GM18951 (cell line): ENCODE results near the gene CCDC191.

ENCODE experiments used
- POLR2A ChIP-seq: IDR thresholded peaks from 4 replicates; pipeline ENCODE4 v1.6.1; 2011; ENCODE audit warnings: mild to moderate bottlenecking; ENCODE audit not compliant: insufficient read length, insufficient read depth; ENCODE audit errors: extremely low read depth
- in situ Hi-C: fragments of 300-500 bp; cut with MboI; formaldehyde crosslinking; loops from one replicate; pipeline ENCODE4 v1.12.0; 2022; ENCODE audit warnings: low sequenced_read_pairs, mixed read lengths, inconsistent platforms; ENCODE audit not compliant: unreplicated experiment

CCDC191 gene

GRCh38 chr3:113977822-113978221 is 78.5 kb downstream of the CCDC191 start:
- in situ Hi-C loops = no loop called here
- TF ChIP-seq POLR2A = no peak

- TF ChIP-seq POLR2A = no peak
- in situ Hi-C loops = no loop called here
Observed at GRCh38 chr3:113968986-113969385, 87.3 kb downstream of the CCDC191 start.

- no peak for TF ChIP-seq POLR2A
- in situ Hi-C loops = no loop called here
Observed at GRCh38 chr3:113966172-113966571, 90.2 kb downstream of the CCDC191 start.

- in situ Hi-C loops = no loop called here
- TF ChIP-seq POLR2A = no peak
Observed at GRCh38 chr3:113963879-113964278, 92.4 kb downstream of the CCDC191 start.

GRCh38 chr3:113954091-113954685 is 102.1 kb downstream of the CCDC191 start:
- in situ Hi-C loops = no loop called here
- TF ChIP-seq POLR2A = no peak

- in situ Hi-C loops = no loop called here
- TF ChIP-seq POLR2A = no peak
Observed at GRCh38 chr3:113953677-113954076, 102.6 kb downstream of the CCDC191 start.

GRCh38 chr3:113952921-113953320 is 103.4 kb downstream of the CCDC191 start:
- no peak for TF ChIP-seq POLR2A
- in situ Hi-C loops = no loop called here

GRCh38 chr3:113948015-113948917 is 108.1 kb downstream of the CCDC191 start:
- TF ChIP-seq POLR2A = no peak
- in situ Hi-C loops = no loop called here

- peak; percentile 30 for TF ChIP-seq POLR2A
- in situ Hi-C loops = no loop called here
Observed at GRCh38 chr3:113947372-113948014, 108.8 kb downstream of the CCDC191 start, which contains the start of gene ZDHHC23. Gene ZDHHC23 (plus strand): TSS chr3:113948013. CDS start chr3:113948803, 790 bp downstream.

GRCh38 chr3:113946831-113947230 is 109.5 kb downstream of the CCDC191 start:
- in situ Hi-C loops = no loop called here
- no peak for TF ChIP-seq POLR2A

- TF ChIP-seq POLR2A = no peak
- in situ Hi-C loops = no loop called here
Observed at GRCh38 chr3:113927556-113927955, 128.8 kb downstream of the CCDC191 start.

- TF ChIP-seq POLR2A = no peak
- in situ Hi-C loops = loop anchor here (5.0 kb wide), 1 partner anchor 182 kb away; no protein-coding TSS in a partner anchor
Observed at GRCh38 chr3:113914646-113915045, 141.7 kb downstream of the CCDC191 start.
